ENCODE measurements around the gene HDAC2. TPM values are rescaled to one million over a fixed set of nuclear protein-coding genes. Genes with fewer than 3 reads are reported as not detected.
A peak's percentile ranks its signal among the peaks of the same experiment; 100 is the strongest.

HDAC2 gene
- total and polyA plus RNA-seq, 2 of the 13 experiments (the other 11 are each of a cell fraction or from before 2014, with no cell fraction given), result 99.6 to 114 TPM

- TF ChIP-seq GMEB1 (CRISPR knock-in tag; IDR thresholded peaks at IDR 0.05; ENCODE audit: borderline replicate concordance), result peak; percentile 54; the same call in 1 of the 2 replicates
- peak; percentile 99 for TF ChIP-seq BRD4 (CRISPR knock-in tag; IDR thresholded peaks at IDR 0.05)
- TF ChIP-seq YY1 (IDR thresholded peaks at IDR 0.05; ENCODE audit: insufficient read depth, insufficient replicate concordance, low read depth, low read length), result no peak
- TF ChIP-seq POLR2AphosphoS5 (IDR thresholded peaks at IDR 0.05; ENCODE audit: low read depth, low read length), result peak; percentile 83
- no peak for TF ChIP-seq GABPA (IDR thresholded peaks at IDR 0.05; ENCODE audit: low read depth, low read length)
- no peak for TF ChIP-seq GABPA (CRISPR knock-in tag; IDR thresholded peaks at IDR 0.05; ENCODE audit: low read depth)
- TF ChIP-seq SCMH1 (CRISPR knock-in tag; IDR thresholded peaks at IDR 0.05; ENCODE audit: borderline replicate concordance), result no peak
- TF ChIP-seq AHR (CRISPR knock-in tag; IDR thresholded peaks at IDR 0.05), result peak; percentile 99
- TF ChIP-seq ARNTL (CRISPR knock-in tag; IDR thresholded peaks at IDR 0.05), result peak; percentile 82
- TF ChIP-seq HDAC2 (CRISPR knock-in tag; IDR thresholded peaks at IDR 0.05), result peak; percentile 90
- TF ChIP-seq GZF1 (CRISPR knock-in tag; IDR thresholded peaks at IDR 0.05), result peak; percentile 90; the same call in 1 of the 2 replicates
- TF ChIP-seq HBP1 (CRISPR knock-in tag; IDR thresholded peaks at IDR 0.05; ENCODE audit: low read depth), result peak; percentile 83
- no peak; the same call in none of the 2 replicates for TF ChIP-seq ZNF12 (CRISPR knock-in tag; IDR thresholded peaks at IDR 0.05)
- no peak for TF ChIP-seq PLRG1 (conservative IDR thresholded peaks at IDR 0.05)
- peak; percentile 95; the same call in 1 of the 2 replicates for TF ChIP-seq ZC3H13 (CRISPR knock-in tag; IDR thresholded peaks at IDR 0.05)
- TF ChIP-seq MAFF (IDR thresholded peaks at IDR 0.05; ENCODE audit: low read depth, low read length), result no peak
- TF ChIP-seq TOPORS (CRISPR knock-in tag; IDR thresholded peaks at IDR 0.05), result peak; percentile 96
- TF ChIP-seq ZSCAN5A (CRISPR knock-in tag; IDR thresholded peaks at IDR 0.05; ENCODE audit: borderline replicate concordance), result peak; percentile 94; the same call in 1 of the 2 replicates
- TF ChIP-seq ZNF136 (CRISPR knock-in tag; IDR thresholded peaks at IDR 0.05; ENCODE audit: low read depth), result peak; percentile 95; the same call in 1 of the 2 replicates
- peak; percentile 81 for TF ChIP-seq ZSCAN22 (CRISPR knock-in tag; IDR thresholded peaks at IDR 0.05)
- TF ChIP-seq ZNF484 (CRISPR knock-in tag; IDR thresholded peaks at IDR 0.05; ENCODE audit: borderline replicate concordance, low read depth), result no peak
- peak; percentile 96 for TF ChIP-seq ZNF781 (CRISPR knock-in tag; IDR thresholded peaks at IDR 0.05; ENCODE audit: borderline replicate concordance, not compliant biosample characterization)
- TF ChIP-seq MYC (CRISPR knock-in tag; IDR thresholded peaks at IDR 0.05; ENCODE audit: borderline replicate concordance), result peak; percentile 99
- TF ChIP-seq ZNF343 (CRISPR knock-in tag; IDR thresholded peaks at IDR 0.05), result peak; percentile 97
- peak; percentile 95; the same call in 1 of the 2 replicates for TF ChIP-seq MTF1 (CRISPR knock-in tag; IDR thresholded peaks at IDR 0.05)
- peak; percentile 78 for TF ChIP-seq ZNF768 (CRISPR knock-in tag; IDR thresholded peaks at IDR 0.05)
- TF ChIP-seq RFX3 (CRISPR knock-in tag; IDR thresholded peaks at IDR 0.05), result no peak; the same call in 1 of the 2 replicates
- TF ChIP-seq ZNF629 (CRISPR knock-in tag; conservative IDR thresholded peaks at IDR 0.05), result peak; percentile 60
Measured at GRCh38 chr6:113970805-113971676, at the start of gene HDAC2 (continued).
